Ascending aorta (tissue), 2 donors: ENCODE results near the gene GPC5. TPM values are rescaled to one million over a fixed set of nuclear protein-coding genes. Genes with fewer than 3 reads are reported as not detected.

Experiments
- DNase-seq, 2 donors: peaks; one replicate each; pipeline ENCODE4 v3.0.0-alpha.2; 2019; ENCODE audit warnings: low spot score in 2 of 2
- H3K27ac ChIP-seq, 2 donors: fragments of 200-600 bp; sonication (generic); one replicate each; pipeline ENCODE4 v1.5.1; 2016 to 2017; ENCODE audit warnings: mild to moderate bottlenecking in 1 of 2
- H3K27me3 ChIP-seq: fragments of 200-600 bp; sonication (generic); one replicate; pipeline ENCODE4 v1.5.1; 2017
- H3K36me3 ChIP-seq, 2 donors: fragments of 200-600 bp; sonication (generic); one replicate each; pipeline ENCODE4 v1.5.1; 2016
- H3K4me1 ChIP-seq, 2 donors: fragments of 200-600 bp; sonication (generic); one replicate each; pipeline ENCODE4 v1.5.1; 2016 to 2017; ENCODE audit warnings: mild to moderate bottlenecking in 1 of 2
- H3K4me3 ChIP-seq, 2 donors: fragments of 200-600 bp; sonication (generic); one replicate each; pipeline ENCODE4 v1.5.1; 2016 to 2017; ENCODE audit warnings: mild to moderate bottlenecking in 1 of 2
- H3K9me3 ChIP-seq, 2 donors: fragments of 200-600 bp; sonication (generic); one replicate each; pipeline ENCODE4 v1.5.1; 2016
- intact Hi-C: fragments of 100-400 bp; cut with DNase I; formaldehyde crosslinking; loops from one replicate; pipeline ENCODE4 v1.15.1; 2023
- total RNA-seq: library from RNA; depleted of rRNA; stranded (reverse); fragments of >200 nt; gene quantifications from one replicate; pipeline ENCODE4 v1.1.0, GENCODE V29; 2016
- TF ChIP-seq, protein P1 (sequence below), 3 experiments: fragments of 200-600 bp in 2 of 3; fragments of 450-650 bp in 1 of 3; sonication (generic) in 2 of 3; IDR thresholded peaks; one replicate each; pipeline ENCODE4 v1.5.1; 2016 to 2019; ENCODE audit warnings: antibody characterized with exemption in 3 of 3, mild to moderate bottlenecking in 1 of 3, moderate library complexity in 1 of 3

GPC5 gene
- total RNA-seq, 1 donor from 2014 or later, result not detected

DNA sequence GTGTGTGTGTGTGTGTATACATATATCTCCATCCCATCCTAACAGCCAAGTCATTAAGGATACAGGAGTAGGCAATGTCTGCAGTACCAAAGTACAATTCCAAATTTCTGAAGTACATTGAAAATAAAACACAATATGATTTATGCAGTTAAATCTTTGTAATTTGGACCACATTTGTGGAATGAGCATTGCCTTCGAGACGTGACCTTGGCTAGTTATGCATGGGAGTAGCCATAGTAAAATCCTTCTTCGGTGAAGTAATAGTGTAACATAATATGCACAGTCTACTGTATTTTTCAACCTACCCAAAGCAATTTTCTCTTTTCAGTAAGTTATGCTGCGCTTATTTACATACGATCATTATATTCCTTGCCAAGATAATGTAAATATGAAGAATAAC, 1162.5 kb downstream of the GPC5 start:
- Histone ChIP-seq H3K27ac (no peak overlapping the region), H3K36me3 (no peaks in the 10 kb centered on the region), H3K27me3 (no peaks in the 10 kb centered on the region), H3K4me1 (no peaks in the 10 kb centered on the region), H3K4me3 (no peak overlapping the region), H3K9me3 (no peaks in the 10 kb centered on the region)
- TF ChIP-seq, protein P1, sequence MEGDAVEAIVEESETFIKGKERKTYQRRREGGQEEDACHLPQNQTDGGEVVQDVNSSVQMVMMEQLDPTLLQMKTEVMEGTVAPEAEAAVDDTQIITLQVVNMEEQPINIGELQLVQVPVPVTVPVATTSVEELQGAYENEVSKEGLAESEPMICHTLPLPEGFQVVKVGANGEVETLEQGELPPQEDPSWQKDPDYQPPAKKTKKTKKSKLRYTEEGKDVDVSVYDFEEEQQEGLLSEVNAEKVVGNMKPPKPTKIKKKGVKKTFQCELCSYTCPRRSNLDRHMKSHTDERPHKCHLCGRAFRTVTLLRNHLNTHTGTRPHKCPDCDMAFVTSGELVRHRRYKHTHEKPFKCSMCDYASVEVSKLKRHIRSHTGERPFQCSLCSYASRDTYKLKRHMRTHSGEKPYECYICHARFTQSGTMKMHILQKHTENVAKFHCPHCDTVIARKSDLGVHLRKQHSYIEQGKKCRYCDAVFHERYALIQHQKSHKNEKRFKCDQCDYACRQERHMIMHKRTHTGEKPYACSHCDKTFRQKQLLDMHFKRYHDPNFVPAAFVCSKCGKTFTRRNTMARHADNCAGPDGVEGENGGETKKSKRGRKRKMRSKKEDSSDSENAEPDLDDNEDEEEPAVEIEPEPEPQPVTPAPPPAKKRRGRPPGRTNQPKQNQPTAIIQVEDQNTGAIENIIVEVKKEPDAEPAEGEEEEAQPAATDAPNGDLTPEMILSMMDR (IDR thresholded peaks at IDR 0.05), result no peak
- DNase-seq, result no peak
- intact Hi-C loops, result no loop called here

DNA sequence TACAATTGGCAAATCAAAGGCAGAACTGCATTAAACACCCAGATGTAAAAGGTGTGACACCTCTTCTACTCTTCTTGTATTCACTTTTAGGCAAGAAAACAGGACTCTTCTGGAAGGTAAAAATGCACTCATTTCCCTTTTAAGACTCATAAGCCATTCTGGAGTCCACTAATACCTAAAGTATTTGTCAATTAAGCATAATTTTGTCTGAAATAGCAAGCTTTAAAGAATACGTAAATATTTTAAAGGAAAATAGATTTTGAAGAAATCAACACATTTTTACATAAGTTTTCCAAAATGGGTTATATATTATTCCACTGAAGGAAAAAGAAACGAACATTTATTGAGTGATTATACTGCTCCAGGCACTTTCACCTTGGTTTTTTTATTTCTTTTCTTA, 1166.5 kb downstream of the GPC5 start:
- TF ChIP-seq, protein P1 (IDR thresholded peaks at IDR 0.05), result no peak
- Histone ChIP-seq H3K9me3 (no peaks in the 10 kb centered on the region), H3K27me3 (no peaks in the 10 kb centered on the region), H3K4me3 (no peak overlapping the region), H3K4me1 (no peaks in the 10 kb centered on the region), H3K27ac (no peak overlapping the region), H3K36me3 (no peaks in the 10 kb centered on the region)
- intact Hi-C loops, result no loop called here
- no peak for DNase-seq

DNA sequence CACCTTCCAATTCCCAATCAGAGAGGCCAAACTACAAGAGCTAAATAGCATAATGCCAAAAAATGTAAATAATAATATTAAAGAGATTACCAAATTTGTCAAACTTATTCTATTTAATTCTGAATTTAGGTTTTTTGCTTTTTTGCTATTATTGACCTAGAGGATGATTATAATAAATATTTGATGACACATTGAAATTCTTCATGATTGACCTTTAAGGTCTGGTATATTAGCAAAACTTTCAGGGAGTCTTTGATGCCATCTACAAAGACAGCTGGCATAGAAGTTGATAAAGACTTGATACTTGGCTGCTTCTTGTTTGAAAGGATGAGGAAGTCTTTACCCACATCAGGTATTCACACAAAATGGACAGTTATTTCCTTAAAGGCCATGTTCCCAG, 1168.3 kb downstream of the GPC5 start:
- intact Hi-C loops, result no loop called here
- H3K9me3 ChIP-seq, result no peaks in the 10 kb centered on the region
- DNase-seq, result no peak
- no peaks in the 10 kb centered on the region for H3K4me1 ChIP-seq
- no peaks in the 10 kb centered on the region for H3K36me3 ChIP-seq
- TF ChIP-seq, protein P1 (IDR thresholded peaks at IDR 0.05), result no peak
- no peaks in the 10 kb centered on the region for H3K27me3 ChIP-seq
- no peak overlapping the region for H3K4me3 ChIP-seq
- no peak overlapping the region for H3K27ac ChIP-seq

DNA sequence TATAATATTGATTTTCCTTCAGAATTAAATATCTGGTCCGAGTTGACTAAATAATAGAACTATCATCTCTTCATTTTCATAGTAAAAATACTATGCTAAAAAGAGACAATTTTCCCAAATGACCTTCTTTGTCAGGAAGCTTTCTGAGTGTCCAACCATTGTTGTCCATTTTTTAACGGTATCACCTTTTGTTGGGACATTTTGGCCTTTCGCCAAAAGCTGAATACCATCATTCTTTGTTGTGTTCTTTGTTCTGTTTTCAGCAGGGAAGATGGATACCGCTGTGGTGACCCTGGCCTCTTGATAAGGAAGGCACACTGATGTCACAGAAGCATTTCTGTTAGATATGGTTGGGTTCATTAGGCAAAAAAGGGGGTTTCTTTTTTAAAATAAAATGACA, 1173.8 kb downstream of the GPC5 start:
- Histone ChIP-seq H3K4me3 (no peak overlapping the region), H3K27me3 (no peaks in the 10 kb centered on the region), H3K4me1 (no peaks in the 10 kb centered on the region), H3K36me3 (no peaks in the 10 kb centered on the region), H3K27ac (no peak overlapping the region), H3K9me3 (no peaks in the 10 kb centered on the region)
- no peak for DNase-seq
- intact Hi-C loops, result no loop called here
- TF ChIP-seq, protein P1 (IDR thresholded peaks at IDR 0.05), result no peak

DNA sequence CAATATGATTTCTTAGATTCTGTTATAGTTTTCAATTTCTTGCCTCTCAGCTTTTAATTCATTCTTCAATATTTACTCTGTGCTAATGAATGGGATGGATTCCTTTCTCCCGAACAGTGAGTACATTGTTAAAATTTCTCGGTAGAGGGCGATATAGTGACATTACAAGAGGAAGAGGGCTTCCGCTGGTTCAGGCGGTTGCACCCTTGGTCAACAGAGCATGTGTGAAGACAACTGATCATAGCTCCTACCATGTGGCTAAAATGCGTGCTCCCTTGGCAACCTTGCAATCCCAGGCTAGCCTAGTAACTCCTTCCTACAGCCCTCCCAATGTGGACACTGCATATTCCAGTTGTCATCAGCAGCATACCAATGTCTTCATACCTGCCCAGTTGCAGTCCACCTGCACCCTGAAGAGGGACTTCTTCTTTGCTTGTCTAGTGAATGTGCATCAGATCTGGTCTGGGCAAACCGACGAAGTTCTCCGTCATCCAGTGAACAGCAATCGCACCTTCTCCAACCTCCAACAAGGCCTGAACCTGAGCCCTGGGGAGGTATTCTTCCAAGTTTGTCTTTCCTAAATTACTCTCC, 1175.1 kb downstream of the GPC5 start:
- H3K27ac ChIP-seq, result no peak overlapping the region
- DNase-seq, result no peak
- H3K36me3 ChIP-seq, result no peaks in the 10 kb centered on the region
- no peaks in the 10 kb centered on the region for H3K9me3 ChIP-seq
- H3K4me1 ChIP-seq, result no peaks in the 10 kb centered on the region
- intact Hi-C loops, result no loop called here
- H3K27me3 ChIP-seq, result no peaks in the 10 kb centered on the region
- no peak overlapping the region for H3K4me3 ChIP-seq
- TF ChIP-seq, protein P1 (IDR thresholded peaks at IDR 0.05), result no peak

DNA sequence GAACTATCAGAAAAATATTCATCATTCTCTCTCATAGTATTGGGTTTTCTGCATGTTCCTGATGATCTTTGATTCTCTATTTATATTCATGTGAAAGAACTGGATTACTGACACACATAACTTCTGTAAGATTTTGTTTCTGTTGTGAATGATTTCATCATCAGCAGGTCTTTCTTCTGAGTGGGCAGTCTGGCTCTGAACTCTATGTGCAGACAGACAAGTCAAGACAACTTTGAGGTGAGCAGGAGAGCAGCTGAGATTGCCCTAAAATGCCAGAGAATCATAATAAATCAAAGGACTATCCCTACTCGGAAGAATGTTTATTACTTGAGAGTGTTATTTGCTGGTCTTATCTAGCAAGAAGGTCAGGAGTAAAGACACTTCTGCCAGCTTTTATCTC, 1176.1 kb downstream of the GPC5 start:
- Histone ChIP-seq H3K4me3 (no peak overlapping the region), H3K27me3 (no peaks in the 10 kb centered on the region), H3K4me1 (no peaks in the 10 kb centered on the region), H3K36me3 (no peaks in the 10 kb centered on the region), H3K9me3 (no peaks in the 10 kb centered on the region), H3K27ac (no peak overlapping the region)
- intact Hi-C loops, result no loop called here
- TF ChIP-seq, protein P1 (IDR thresholded peaks at IDR 0.05), result no peak
- DNase-seq, result no peak
